ENCODE results near the gene TBC1D12.

TBC1D12 gene

DNA sequence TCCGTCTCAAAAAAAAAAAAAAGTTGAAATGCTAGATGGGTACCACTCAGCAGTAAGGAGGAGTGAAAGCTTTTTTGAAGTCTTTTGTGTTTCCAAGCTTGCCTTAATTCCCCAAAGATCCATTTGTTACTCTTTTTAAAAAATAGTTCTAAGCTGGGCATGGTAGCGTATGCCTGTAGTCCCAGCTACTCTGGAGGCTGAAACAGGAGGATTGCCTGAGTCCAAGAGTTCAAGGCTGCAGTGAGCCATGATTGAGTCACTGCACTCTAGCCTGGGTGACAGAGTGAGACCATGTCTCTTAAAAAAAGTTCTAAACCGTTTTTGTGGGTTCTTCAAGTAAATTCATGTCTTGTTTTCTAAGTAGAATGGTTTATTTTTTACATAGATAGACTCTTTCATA lies 5.3 kb downstream of the TBC1D12 start:
- DNase-seq (ENCODE audit: extremely low read depth, insufficient read length): no peak
- TF ChIP-seq, protein P1, sequence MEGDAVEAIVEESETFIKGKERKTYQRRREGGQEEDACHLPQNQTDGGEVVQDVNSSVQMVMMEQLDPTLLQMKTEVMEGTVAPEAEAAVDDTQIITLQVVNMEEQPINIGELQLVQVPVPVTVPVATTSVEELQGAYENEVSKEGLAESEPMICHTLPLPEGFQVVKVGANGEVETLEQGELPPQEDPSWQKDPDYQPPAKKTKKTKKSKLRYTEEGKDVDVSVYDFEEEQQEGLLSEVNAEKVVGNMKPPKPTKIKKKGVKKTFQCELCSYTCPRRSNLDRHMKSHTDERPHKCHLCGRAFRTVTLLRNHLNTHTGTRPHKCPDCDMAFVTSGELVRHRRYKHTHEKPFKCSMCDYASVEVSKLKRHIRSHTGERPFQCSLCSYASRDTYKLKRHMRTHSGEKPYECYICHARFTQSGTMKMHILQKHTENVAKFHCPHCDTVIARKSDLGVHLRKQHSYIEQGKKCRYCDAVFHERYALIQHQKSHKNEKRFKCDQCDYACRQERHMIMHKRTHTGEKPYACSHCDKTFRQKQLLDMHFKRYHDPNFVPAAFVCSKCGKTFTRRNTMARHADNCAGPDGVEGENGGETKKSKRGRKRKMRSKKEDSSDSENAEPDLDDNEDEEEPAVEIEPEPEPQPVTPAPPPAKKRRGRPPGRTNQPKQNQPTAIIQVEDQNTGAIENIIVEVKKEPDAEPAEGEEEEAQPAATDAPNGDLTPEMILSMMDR (IDR thresholded peaks at IDR 0.05; ENCODE audit: insufficient read depth, low read length, poor library complexity, severe bottlenecking): no peak
- Histone ChIP-seq H3K36me3 (ENCODE audit: control insufficient read depth, insufficient read depth, low read length) (no peaks in the 10 kb centered on the region), H3K27me3 (replicated peaks; ENCODE audit: control insufficient read depth, insufficient read depth, low read length) (no peaks in the 10 kb centered on the region), H3K4me3 (replicated peaks; ENCODE audit: low read depth, low read length) (no peak overlapping the region)

DNA sequence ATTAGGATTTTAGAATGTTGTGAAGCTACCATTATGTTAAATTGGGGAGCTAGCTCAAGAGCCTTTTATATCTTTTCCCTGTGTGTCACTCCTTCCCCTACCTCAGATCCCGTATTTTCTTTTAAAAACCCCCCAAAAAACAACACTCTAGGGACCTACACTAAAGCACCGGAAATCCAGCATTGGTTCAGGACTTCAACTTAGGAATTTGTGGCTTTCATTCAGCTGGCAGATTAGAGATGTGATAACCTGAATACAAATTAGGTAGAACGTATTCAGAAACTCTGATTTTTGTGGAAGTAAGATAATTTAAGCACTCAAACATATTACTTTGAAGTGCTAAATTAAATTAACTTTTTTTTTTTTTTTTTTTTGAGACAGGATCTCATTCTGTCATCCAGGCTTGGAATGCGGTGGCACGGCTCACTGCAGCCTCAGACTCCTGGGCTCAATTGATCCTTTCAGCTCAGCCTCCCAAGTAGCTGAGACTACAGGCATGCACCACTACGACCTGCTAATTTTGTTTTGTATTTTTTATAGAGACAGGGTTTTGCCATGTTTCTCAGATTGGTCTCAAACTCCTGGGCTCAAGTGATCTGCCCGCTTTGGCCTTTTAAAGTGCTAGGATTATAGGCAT lies 6.8 kb downstream of the TBC1D12 start:
- Histone ChIP-seq H3K27me3 (replicated peaks; ENCODE audit: control insufficient read depth, insufficient read depth, low read length) (no peaks in the 10 kb centered on the region), H3K4me3 (replicated peaks; ENCODE audit: low read depth, low read length) (no peak overlapping the region), H3K36me3 (ENCODE audit: control insufficient read depth, insufficient read depth, low read length) (no peaks in the 10 kb centered on the region)
- no peak for DNase-seq (ENCODE audit: extremely low read depth, insufficient read length)
- TF ChIP-seq, protein P1 (IDR thresholded peaks at IDR 0.05; ENCODE audit: insufficient read depth, low read length, poor library complexity, severe bottlenecking): no peak

DNA sequence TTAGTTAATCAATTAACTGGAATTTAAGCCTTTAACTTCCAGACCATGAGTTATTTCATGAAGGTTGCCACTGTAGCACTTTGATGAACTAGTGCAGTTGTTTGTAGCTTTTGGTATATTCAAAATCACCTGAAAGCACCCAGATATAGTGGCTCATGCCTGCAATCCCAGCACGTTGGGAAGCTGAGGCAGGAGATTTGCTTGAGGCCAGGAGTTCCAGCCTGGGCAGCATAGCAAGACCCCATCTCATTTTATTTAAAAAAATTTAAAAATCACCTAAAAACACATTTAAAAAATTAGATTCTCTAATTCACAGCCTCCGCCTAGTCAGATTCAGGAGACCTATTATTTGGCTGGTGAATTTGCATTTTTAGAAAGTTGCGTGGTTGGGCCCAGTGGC lies 9.0 kb downstream of the TBC1D12 start:
- no peaks in the 10 kb centered on the region for H3K27me3 ChIP-seq (replicated peaks; ENCODE audit: control insufficient read depth, insufficient read depth, low read length)
- no peaks in the 10 kb centered on the region for H3K36me3 ChIP-seq (ENCODE audit: control insufficient read depth, insufficient read depth, low read length)
- no peak overlapping the region for H3K4me3 ChIP-seq (replicated peaks; ENCODE audit: low read depth, low read length)
- TF ChIP-seq, protein P1 (IDR thresholded peaks at IDR 0.05; ENCODE audit: insufficient read depth, low read length, poor library complexity, severe bottlenecking): no peak
- DNase-seq (ENCODE audit: extremely low read depth, insufficient read length): no peak

DNA sequence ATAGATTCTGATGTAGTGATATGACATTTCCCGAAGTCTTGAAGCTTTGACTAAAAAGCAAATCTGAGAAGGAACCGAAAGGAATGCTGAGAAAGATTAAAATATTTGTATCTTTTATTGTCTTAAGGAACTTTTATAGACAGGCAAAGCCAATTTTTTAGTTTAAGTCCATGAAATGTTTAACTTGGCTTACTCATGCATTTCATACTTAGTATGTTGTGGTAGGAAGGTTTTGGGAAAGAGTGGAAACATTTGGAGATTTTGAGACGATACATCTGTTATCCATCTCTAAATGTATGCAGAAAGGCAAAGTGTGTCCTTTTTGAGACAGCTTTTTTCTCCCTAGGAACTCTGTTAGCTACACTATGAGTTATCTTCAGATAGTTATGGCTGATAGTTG lies 10.1 kb downstream of the TBC1D12 start:
- TF ChIP-seq, protein P1 (IDR thresholded peaks at IDR 0.05; ENCODE audit: insufficient read depth, low read length, poor library complexity, severe bottlenecking): no peak
- Histone ChIP-seq H3K27me3 (replicated peaks; ENCODE audit: control insufficient read depth, insufficient read depth, low read length) (no peaks in the 10 kb centered on the region), H3K36me3 (ENCODE audit: control insufficient read depth, insufficient read depth, low read length) (no peaks in the 10 kb centered on the region), H3K4me3 (replicated peaks; ENCODE audit: low read depth, low read length) (no peak overlapping the region)
- no peak for DNase-seq (ENCODE audit: extremely low read depth, insufficient read length)

- Histone ChIP-seq H3K4me3 (replicated peaks; ENCODE audit: low read depth, low read length) (no peak overlapping the region), H3K36me3 (ENCODE audit: control insufficient read depth, insufficient read depth, low read length) (no peaks in the 10 kb centered on the region), H3K27me3 (replicated peaks; ENCODE audit: control insufficient read depth, insufficient read depth, low read length) (no peaks in the 10 kb centered on the region)
- no peak for DNase-seq (ENCODE audit: extremely low read depth, insufficient read length)
- TF ChIP-seq, protein P1 (IDR thresholded peaks at IDR 0.05; ENCODE audit: insufficient read depth, low read length, poor library complexity, severe bottlenecking): no peak
Observed at GRCh38 chr10:94413361-94413760, 11.0 kb downstream of the TBC1D12 start.

DNA sequence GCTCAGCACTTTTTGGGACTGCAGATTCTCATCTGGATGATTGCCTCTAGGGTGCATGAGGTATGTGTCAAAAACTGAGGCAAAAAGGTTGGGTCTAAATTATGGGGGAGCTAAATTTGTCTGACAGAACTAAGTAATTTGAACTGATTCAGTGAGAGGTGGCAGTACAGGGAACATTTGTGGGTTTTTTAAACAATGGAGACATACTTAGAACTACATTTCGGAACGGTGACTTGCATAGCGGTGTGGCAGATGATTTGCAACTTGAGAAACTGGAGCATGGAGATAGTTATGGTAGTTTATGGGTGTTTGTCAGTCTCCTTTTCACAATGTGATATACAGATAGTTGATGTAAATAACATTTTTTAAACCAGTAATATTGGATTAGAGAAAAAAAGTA lies 14.6 kb downstream of the TBC1D12 start:
- no peaks in the 10 kb centered on the region for H3K36me3 ChIP-seq (ENCODE audit: control insufficient read depth, insufficient read depth, low read length)

More for the DNA sequence above, 14.6 kb downstream of the TBC1D12 start:
- TF ChIP-seq, protein P1 (IDR thresholded peaks at IDR 0.05; ENCODE audit: insufficient read depth, low read length, poor library complexity, severe bottlenecking): no peak
- H3K27me3 ChIP-seq (replicated peaks; ENCODE audit: control insufficient read depth, insufficient read depth, low read length): no peaks in the 10 kb centered on the region
- no peak overlapping the region for H3K4me3 ChIP-seq (replicated peaks; ENCODE audit: low read depth, low read length)
- no peak for DNase-seq (ENCODE audit: extremely low read depth, insufficient read length)
